ENCODE data around the gene CD200R1.

GRCh38 chr3:112925560-112925959 lies 49.3 kb downstream of the CD200R1 start:
- TF ChIP-seq CTCF (conservative IDR thresholded peaks at IDR 0.05 in 1 of 2, IDR thresholded peaks at IDR 0.05 in 1 of 2; ENCODE audit: low read depth in 1 of 2, low read length in 2 of 2) (no peak), EZH2 (IDR thresholded peaks at IDR 0.05; ENCODE audit: low read length, missing control alignments) (no peak)
